C4-2B (cell line): ENCODE data around the gene ZNF385A.
"Not testable (repeated sequence)": the region's sequence is repeated elsewhere in the genome, so short reads cannot be mapped to it uniquely, and the experiment has no call there.

Experiments
- H3K27ac ChIP-seq: fragments of 450-650 bp; 2 replicates; pipeline ENCODE4 v1.5.1; 2017
- CTCF ChIP-seq: fragments of 450-650 bp; conservative IDR thresholded peaks from 2 replicates; pipeline ENCODE4 v1.5.1; 2017; ENCODE audit warnings: mild to moderate bottlenecking
- ZFX ChIP-seq: fragments of 450-650 bp; IDR thresholded peaks from 2 replicates; pipeline ENCODE4 v1.6.1; 2017

The ZNF385A gene

DNA sequence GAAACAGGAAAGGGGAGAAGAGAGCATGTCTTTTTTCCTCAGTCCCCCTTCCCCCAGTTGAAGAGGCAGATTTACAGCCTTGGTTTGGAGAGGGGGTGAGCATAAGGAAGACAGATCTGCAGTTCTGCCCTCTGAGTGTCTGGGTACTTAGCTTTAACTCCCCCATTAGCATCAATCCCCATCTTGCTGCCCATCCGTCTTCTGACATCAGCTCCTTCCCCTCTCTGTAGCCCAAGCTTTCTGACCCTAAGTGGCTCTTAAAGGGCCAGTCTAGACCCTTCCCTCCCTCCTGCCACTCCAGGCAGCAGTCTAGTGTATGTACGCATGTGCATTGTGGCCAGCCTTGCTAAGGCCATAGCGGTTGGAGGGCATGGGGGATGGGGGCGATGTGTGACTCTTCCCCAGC lies 27.6 kb downstream of the ZNF385A start:
- TF ChIP-seq ZFX (no peak), CTCF (no peak)
- H3K27ac ChIP-seq = peak overlapping the region; percentile 86; the same call in 1 of the 2 replicates

- no peak overlapping the region for H3K27ac ChIP-seq
- TF ChIP-seq ZFX (no peak), CTCF (no peak)
Measured at GRCh38 chr12:54356228-54356627, 28.3 kb downstream of the ZNF385A start.

DNA sequence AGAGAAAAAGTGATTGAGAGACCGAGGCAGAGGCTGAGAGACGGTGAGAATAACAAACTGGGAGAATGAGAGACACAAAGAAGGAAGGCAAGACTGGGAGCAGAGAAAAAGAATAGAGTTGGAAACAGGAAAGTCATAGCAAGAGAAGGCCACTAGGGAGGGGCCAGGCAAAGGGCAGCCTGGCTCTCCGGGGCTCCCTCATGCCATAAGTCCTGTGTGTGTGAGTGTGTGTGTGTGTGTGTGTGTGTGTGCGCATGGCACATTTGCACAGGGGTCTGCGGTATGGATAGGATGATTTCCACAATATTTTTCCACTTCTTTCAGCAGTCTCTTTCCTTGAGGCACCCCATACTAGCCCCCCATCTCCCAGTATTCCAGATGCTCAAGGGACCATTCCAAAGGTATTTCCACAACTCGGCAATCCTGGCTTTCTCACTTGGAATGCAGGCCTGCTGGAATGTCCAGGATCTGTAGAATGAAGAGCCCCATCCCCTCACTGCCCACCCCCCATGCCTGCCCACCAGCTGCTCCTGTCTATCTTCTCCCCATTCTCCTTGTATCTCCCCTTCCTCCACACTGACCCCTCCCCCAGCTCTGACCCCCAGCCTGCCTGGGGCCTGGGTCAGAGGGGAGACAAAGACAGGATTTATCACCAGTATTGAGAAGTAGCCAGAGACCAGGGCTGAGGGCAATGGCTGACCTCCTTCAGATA lies 29.3 kb downstream of the ZNF385A start:
- no peak overlapping the region for H3K27ac ChIP-seq
- TF ChIP-seq ZFX (no peak), CTCF (no peak)

- not testable (repeated sequence) for H3K27ac ChIP-seq
Measured at GRCh38 chr12:54354271-54354670, 30.3 kb downstream of the ZNF385A start.

DNA sequence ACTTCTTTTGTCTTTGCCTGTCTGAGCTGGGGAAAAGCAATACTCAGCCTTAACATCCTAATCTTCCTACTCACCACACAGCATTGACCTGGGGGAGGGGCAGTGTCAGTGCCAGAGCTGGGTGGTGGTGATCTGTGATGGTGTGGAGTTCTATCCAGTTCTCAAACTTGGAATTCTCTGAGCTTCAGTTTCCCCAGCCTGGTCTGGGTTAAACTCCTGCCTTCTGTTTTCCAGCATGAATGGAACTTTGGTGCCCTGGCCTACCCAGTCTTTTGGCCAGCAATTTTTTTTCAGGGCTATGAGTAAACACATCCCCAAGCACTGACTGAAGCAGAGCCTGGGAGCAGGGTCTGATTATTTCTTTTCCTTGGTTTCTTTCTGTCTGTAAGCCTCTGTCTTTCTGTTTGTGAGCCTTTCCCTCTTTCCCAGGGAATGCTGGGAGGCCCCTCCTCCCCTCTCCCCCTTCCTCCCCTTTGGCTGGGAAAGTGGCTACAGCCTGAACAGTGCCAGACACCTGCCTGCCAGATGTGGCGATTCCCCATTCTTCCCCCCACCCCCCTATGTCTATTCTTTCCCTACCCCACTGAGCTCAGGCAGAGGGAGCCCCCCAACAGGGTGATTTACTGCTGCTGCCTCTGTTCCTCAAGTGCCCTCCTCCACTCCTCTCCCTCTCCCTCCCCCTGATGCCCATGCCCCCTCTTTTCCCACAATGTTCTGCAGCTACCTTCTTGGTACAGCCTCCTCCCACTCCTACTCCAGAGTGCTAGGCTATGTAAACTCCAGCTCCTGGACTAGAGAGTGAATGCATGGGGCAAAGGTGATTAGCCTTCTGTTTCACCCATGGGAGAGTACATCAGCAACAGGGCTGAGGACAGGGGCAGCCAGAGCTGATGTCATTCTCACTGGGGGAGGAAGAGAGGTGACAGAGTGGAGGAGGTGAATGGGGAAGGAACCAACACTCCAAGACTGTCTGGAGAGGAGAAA lies 31.4 kb downstream of the ZNF385A start:
- H3K27ac ChIP-seq = no peak overlapping the region
- TF ChIP-seq CTCF = no peak
- TF ChIP-seq ZFX = no peak

DNA sequence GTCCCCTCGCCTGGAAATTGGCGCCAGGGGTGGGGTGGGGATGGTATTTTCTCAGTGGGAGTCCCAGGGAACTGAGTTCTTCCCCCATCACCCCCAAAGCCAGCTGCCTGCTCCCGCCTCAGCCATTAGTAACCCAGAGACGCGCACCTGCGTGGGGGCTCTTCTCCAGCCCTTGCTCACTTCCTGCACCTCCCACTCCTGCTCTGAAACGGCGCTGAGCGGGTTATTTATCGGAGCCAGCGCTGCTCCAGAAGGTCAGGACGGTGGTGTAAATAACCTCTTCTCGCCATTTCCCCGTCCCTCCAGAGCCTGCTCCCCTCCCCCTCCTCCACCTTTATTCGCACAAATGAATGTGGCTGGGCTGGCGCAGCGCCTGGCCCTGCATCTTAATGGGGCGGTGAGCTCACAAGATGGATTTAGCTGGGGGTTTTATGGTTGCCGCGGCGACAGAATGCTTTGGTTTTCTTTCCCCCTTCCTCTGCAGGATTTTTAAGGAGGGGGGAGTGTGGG lies 32.5 kb downstream of the ZNF385A start:
- no peak overlapping the region for H3K27ac ChIP-seq
- TF ChIP-seq CTCF = no peak
- TF ChIP-seq ZFX = no peak

- H3K27ac ChIP-seq = no peak overlapping the region
- TF ChIP-seq ZFX (no peak), CTCF (no peak)
Measured at GRCh38 chr12:54351341-54351740, 33.2 kb downstream of the ZNF385A start.
